ENCODE measurements around the gene PITPNB.

PITPNB gene

GRCh38 chr22:27919222-27919941, at the start of gene PITPNB:
Gene PITPNB (minus strand): TSS chr22:27919256. CDS start chr22:27919191, 65 bp downstream.
- DNase-seq: peak; percentile 95 to 96

- no peak for DNase-seq
These were observed 47.4 kb upstream of the PITPNB start for GRCh38 chr22:27966168-27967064.

GRCh38 chr22:27962268-27963044, 43.4 kb upstream of the PITPNB start:
- peak in 1 of 2 experiments; percentile 3 for DNase-seq

GRCh38 chr22:27961680-27962079, 42.6 kb upstream of the PITPNB start:
- DNase-seq: no peak

- DNase-seq: no peak
These were observed 42.1 kb upstream of the PITPNB start for GRCh38 chr22:27961182-27961581.

GRCh38 chr22:27959335-27960090, 40.5 kb upstream of the PITPNB start:
- DNase-seq: no peak

- no peak for DNase-seq
These were observed 33.7 kb upstream of the PITPNB start for GRCh38 chr22:27952779-27953178.

- no peak for DNase-seq
These were observed 33.0 kb upstream of the PITPNB start for GRCh38 chr22:27952091-27952490.

- DNase-seq: no peak
These were observed 30.4 kb upstream of the PITPNB start for GRCh38 chr22:27949421-27949820.

- no peak for DNase-seq
These were observed 29.5 kb upstream of the PITPNB start for GRCh38 chr22:27948569-27948968.

GRCh38 chr22:27947448-27947847, 28.4 kb upstream of the PITPNB start:
- no peak for DNase-seq

- no peak for DNase-seq
These were observed 22.1 kb upstream of the PITPNB start for GRCh38 chr22:27941143-27941542.

GRCh38 chr22:27937453-27937852, 18.4 kb upstream of the PITPNB start:
- no peak for DNase-seq

- DNase-seq: no peak
These were observed 16.8 kb upstream of the PITPNB start for GRCh38 chr22:27935897-27936296.

GRCh38 chr22:27934069-27934468, 15.0 kb upstream of the PITPNB start:
- no peak for DNase-seq

GRCh38 chr22:27933186-27933983, 14.3 kb upstream of the PITPNB start:
- no peak for DNase-seq

- no peak for DNase-seq
These were observed 11.4 kb upstream of the PITPNB start for GRCh38 chr22:27930331-27931060.

GRCh38 chr22:27927608-27928007, 8.6 kb upstream of the PITPNB start:
- no peak for DNase-seq

- no peak for DNase-seq
These were observed 6.3 kb upstream of the PITPNB start for GRCh38 chr22:27925331-27925730.

GRCh38 chr22:27919942-27920755, 1.1 kb upstream of the PITPNB start:
- no peak for DNase-seq

All from SHP77 (cell line).